DOHH2 (cell line): Measurements from ENCODE around the gene HAPLN3.

ENCODE experiments used
- CTCF ChIP-seq: fragments of 200-600 bp; sonication (generic); IDR thresholded peaks from one replicate; pipeline ENCODE4 v1.5.1; 2014; ENCODE audit warnings: antibody characterized with exemption, mild to moderate bottlenecking, low read depth, low read length; ENCODE audit not compliant: poor library complexity, severe bottlenecking
- EZH2phosphoT487 ChIP-seq: fragments of 200-600 bp; sonication (generic); IDR thresholded peaks from 2 replicates; pipeline ENCODE4 v1.6.1; 2017; ENCODE audit warnings: borderline replicate concordance, mild to moderate bottlenecking, antibody characterized with exemption, low read length, moderate library complexity, mixed read lengths

GRCh38 chr15:88847144-88847543, 48.2 kb downstream of the HAPLN3 start:
- TF ChIP-seq CTCF (no peak), EZH2phosphoT487 (no peak)
